GM12874 (cell line): ENCODE results near the gene FUZ.

ENCODE experiments used
- TF ChIP-seq, protein P1 (sequence below): IDR thresholded peaks from 2 replicates; pipeline ENCODE4 v1.5.1; 2011; ENCODE audit warnings: low read depth, mild to moderate bottlenecking, control low read depth, low read length, moderate library complexity; ENCODE audit not compliant: insufficient read depth

The FUZ gene

DNA sequence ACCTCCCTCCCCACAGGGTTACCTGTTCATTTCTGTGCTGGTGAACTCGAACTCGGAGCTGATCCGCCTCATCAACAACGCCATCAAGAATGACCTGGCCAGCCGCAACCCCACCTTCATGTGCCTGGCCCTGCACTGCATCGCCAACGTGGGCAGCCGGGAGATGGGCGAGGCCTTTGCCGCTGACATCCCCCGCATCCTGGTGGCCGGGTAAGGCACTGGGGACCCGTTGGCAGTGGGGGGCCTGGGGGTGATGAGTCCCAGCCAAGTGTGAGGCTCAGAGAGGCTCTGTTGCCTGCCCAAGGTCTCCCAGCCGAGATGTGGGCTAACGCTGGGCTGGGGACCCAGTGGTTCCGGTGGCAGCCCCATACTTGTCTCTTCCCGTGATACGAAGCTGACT lies 30.6 kb downstream of the FUZ start:
- TF ChIP-seq, protein P1, sequence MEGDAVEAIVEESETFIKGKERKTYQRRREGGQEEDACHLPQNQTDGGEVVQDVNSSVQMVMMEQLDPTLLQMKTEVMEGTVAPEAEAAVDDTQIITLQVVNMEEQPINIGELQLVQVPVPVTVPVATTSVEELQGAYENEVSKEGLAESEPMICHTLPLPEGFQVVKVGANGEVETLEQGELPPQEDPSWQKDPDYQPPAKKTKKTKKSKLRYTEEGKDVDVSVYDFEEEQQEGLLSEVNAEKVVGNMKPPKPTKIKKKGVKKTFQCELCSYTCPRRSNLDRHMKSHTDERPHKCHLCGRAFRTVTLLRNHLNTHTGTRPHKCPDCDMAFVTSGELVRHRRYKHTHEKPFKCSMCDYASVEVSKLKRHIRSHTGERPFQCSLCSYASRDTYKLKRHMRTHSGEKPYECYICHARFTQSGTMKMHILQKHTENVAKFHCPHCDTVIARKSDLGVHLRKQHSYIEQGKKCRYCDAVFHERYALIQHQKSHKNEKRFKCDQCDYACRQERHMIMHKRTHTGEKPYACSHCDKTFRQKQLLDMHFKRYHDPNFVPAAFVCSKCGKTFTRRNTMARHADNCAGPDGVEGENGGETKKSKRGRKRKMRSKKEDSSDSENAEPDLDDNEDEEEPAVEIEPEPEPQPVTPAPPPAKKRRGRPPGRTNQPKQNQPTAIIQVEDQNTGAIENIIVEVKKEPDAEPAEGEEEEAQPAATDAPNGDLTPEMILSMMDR: no peak

DNA sequence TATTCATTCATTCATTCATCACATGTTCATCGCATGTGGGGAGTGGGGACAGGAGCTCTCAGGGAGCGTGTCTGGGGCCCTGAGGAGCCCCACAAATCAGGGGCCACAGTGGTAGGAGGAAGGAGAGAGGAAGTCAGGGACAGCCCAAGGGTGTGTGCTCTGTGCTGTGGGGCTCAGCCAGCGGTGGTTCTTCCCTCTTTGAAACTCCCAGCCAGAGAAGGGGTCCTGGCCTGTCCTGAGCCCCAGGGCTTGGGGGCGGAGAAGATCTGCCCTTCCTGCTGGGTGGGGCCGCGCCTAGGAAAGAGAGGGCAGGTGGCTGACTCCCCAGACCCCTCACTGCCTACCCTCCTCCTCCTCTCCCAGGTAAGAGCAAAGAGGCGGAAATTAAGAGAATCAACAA lies 31.7 kb downstream of the FUZ start:
- TF ChIP-seq, protein P1: no peak

DNA sequence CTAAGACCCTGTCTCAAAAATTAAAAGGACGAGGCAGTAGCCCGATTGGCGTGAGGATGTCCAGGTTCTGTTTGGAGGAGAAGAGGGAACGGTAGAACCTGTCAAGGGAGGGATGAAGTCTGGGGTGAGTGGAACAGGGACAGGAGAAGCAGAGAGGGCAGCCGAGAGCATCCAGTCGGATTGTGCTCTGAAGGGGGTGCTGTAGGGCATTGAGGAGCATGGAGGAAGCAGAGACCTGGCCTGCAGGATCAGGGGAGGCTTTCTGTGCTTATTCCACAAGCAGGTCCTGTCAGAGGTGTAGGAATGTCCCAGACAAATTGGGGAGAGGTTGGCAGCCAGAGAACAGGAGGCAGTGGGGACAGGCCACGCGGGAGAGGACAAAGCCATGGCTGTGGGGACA lies 32.2 kb downstream of the FUZ start:
- TF ChIP-seq, protein P1: no peak

DNA sequence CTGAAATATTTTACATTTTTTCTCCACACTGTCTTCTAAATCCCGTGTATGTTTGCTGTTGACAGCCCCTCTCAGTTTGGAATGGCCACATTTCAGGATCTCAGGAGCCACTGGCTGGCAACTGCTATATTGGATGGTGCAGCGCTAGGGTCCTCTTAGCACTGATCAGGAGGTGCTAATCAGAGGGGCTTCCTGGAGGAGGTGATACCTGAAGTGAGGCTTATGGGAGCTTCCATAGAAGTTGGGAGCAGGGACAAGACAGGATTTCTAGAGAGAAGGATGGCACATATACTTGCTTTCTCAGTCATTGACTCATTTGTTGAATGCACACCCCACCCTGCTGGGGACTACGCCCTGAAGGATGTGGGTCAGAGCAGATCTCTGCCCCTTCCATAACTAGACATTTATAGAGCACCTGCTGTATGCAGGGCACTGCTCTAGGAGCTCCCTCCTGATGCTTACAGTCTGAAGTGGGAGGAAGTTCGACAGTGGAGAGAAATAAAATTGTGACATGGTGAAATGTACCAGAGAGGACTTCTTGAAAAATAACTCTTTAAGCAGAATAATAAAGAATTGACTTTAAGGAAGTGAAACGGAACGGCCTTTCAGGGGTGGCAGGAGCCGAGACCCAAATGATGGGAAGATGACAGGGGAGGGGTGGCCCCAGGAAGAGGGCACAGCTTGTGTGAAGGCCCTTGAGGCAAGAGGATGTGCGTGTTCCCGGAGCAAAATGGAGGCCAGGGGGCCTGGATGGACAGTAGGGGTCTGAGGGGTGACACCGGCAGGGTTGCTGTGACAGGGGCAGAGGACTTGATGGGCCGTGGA lies 33.1 kb downstream of the FUZ start:
- TF ChIP-seq, protein P1: no peak

DNA sequence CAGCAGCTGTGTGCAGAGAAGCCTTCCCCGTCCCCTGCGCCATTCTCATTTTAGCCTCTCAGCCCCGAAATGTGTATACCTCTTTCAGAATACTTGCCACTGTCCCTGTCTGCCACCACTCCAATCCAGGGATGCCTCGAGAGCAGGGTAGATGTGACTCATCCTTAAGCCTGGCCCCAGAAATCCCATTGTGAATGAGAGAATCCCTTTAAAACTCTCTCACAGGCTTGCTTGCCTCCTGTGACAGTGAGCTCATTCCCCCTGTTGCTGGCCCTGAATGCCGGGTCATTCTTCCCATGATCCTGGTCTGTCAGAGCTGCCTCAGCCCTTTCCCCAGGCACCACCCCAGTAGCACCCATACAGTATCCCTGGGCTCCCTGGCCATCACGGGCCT lies 36.7 kb downstream of the FUZ start:
- TF ChIP-seq, protein P1: no peak

DNA sequence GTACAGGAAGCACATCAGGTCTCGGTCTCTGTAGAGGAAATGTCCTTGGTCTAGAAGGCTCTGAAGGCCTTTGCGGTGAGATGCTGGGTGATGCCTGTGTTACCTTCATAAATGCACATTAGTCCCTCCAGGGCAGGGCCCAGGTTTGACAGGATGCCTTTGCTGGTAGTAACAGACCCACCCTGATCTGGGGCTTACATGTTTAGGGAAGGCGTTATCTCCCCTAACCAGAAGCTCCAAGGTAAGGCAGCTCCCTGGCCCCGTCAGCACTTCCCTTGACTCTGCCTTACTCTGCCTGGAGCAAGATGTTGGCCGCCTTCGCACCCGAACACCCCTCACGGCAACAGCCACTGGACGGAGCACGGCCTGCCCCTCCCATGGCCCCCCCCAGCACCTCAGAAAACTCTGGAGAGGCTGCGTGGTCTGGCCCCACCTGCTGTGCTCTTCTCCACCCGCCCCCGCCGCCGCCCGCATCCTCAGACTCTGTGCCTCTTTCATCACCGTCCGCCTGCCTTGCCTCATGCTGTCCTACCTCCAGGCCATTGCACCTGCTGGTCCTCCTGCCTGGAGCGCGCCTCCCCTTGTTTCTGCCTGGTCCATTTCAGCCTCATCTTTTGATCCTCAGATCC lies 37.2 kb downstream of the FUZ start:
- TF ChIP-seq, protein P1: no peak

DNA sequence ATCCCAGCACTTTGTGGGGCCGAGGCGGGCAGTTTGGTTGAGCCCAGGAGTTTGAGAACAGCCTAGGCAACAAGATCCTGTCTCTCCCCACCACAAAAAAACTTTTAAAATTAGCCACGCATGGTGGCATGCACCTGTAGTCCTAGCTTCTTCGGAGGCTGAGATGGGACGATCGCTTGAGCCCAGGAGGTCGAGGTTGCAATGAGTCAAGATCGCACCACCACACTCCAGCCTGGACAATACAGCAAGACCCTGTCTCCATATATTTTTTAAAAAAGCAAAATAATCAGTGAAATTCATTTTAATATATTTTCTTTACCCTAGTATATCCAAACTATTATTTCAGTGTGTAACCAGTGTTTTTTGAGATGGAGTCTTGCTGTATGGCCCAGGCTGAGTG lies 38.1 kb downstream of the FUZ start:
- TF ChIP-seq, protein P1: no peak
